Left ventricle myocardium inferior (tissue), 1 donor: ENCODE measurements around the gene EHD2. TPM values are rescaled to one million over a fixed set of nuclear protein-coding genes. Genes with fewer than 3 reads are reported as not detected.
A peak's percentile ranks its signal among the peaks of the same experiment; 100 is the strongest.
"Not testable (repeated sequence)": the region's sequence is repeated elsewhere in the genome, so short reads cannot be mapped to it uniquely, and the experiment has no call there.

ENCODE experiments used
- DNase-seq: peaks from one replicate; pipeline ENCODE4 v3.0.0-alpha.2; 2020
- H3K27ac ChIP-seq: fragments of 200-600 bp; replicated peaks from 2 replicates; pipeline ENCODE4 v1.8.0; 2021
- H3K27me3 ChIP-seq: fragments of 200-600 bp; 2 replicates; pipeline ENCODE4 v1.8.0; 2021; ENCODE audit warnings: low read depth
- H3K36me3 ChIP-seq: fragments of 200-600 bp; 2 replicates; pipeline ENCODE4 v1.8.0; 2021
- H3K4me1 ChIP-seq: fragments of 200-600 bp; 2 replicates; pipeline ENCODE4 v1.8.0; 2021
- H3K4me3 ChIP-seq: fragments of 200-600 bp; 2 replicates; pipeline ENCODE4 v1.8.0; 2021; ENCODE audit warnings: mild to moderate bottlenecking, moderate library complexity
- H3K9me3 ChIP-seq: fragments of 200-600 bp; replicated peaks from 2 replicates; pipeline ENCODE4 v1.8.0; 2021
- CTCF ChIP-seq: fragments of 200-600 bp; IDR thresholded peaks from 2 replicates; pipeline ENCODE4 v1.8.0; 2021; ENCODE audit warnings: antibody characterized with exemption, mild to moderate bottlenecking, borderline replicate concordance
- intact Hi-C: fragments of 100-400 bp; cut with micrococcal nuclease; formaldehyde crosslinking; loops from one replicate; pipeline ENCODE4 v1.11.0; 2022
- total RNA-seq: library from RNA; stranded (reverse); fragmentation: NEBNext Ultra II Directional; extraction: Animal tissue kit (Norgen Biotek cat#: 25700); gene quantifications from one replicate; pipeline ENCODE4 v1.2.1, GENCODE V29; 2021
- donor health status: DM: no; HTN: yes; CAD: no; lungs with severe emphysema.

EHD2 gene
- total RNA-seq, 1 donor from 2014 or later, result 48.2 TPM

- no peak for TF ChIP-seq CTCF
- no peaks in the 10 kb centered on the region for H3K9me3 ChIP-seq
- peaks cover 44% of the 10 kb centered on the region for H3K36me3 ChIP-seq
- peaks cover 66% of the 10 kb centered on the region for H3K4me1 ChIP-seq
- H3K27me3 ChIP-seq, result no peaks in the 10 kb centered on the region
- peak overlapping the region; percentile 97 for H3K27ac ChIP-seq
- peak overlapping the region; percentile 100 for H3K4me3 ChIP-seq
- no peak for DNase-seq
- intact Hi-C loops, result no loop called here
These were observed 67.0 kb downstream of the EHD2 start for GRCh38 chr19:47780215-47780551.

- Histone ChIP-seq H3K4me3 (peak overlapping the region; percentile 100), H3K9me3 (no peaks in the 10 kb centered on the region), H3K27ac (peak overlapping the region; percentile 97), H3K4me1 (peaks cover 70% of the 10 kb centered on the region), H3K27me3 (no peaks in the 10 kb centered on the region), H3K36me3 (peaks cover 59% of the 10 kb centered on the region)
- TF ChIP-seq CTCF, result no peak
- peak; percentile 50 for DNase-seq
- intact Hi-C loops, result no loop called here
These were observed 68.5 kb downstream of the EHD2 start for GRCh38 chr19:47781590-47782262.

GRCh38 chr19:47786566-47786965 is 73.3 kb downstream of the EHD2 start:
- no peak overlapping the region for H3K27ac ChIP-seq
- intact Hi-C loops, result no loop called here
- H3K36me3 ChIP-seq, result peaks cover 49% of the 10 kb centered on the region

GRCh38 chr19:47787307-47787706 is 74.1 kb downstream of the EHD2 start:
- DNase-seq, intact Hi-C loops, H3K4me3 ChIP-seq, H3K27ac ChIP-seq, H3K27me3 ChIP-seq, H3K9me3 ChIP-seq: not testable (repeated sequence)
- Histone ChIP-seq H3K36me3 (peaks cover 46% of the 10 kb centered on the region), H3K4me1 (peaks cover 24% of the 10 kb centered on the region)

More at GRCh38 chr19:47786566-47786965, 73.3 kb downstream of the EHD2 start:
- peaks cover 32% of the 10 kb centered on the region for H3K4me1 ChIP-seq
- no peak for TF ChIP-seq CTCF
- H3K9me3 ChIP-seq, result no peaks in the 10 kb centered on the region
- no peaks in the 10 kb centered on the region for H3K27me3 ChIP-seq
- no peak overlapping the region for H3K4me3 ChIP-seq
- DNase-seq, result no peak

- H3K27ac ChIP-seq, H3K4me1 ChIP-seq, DNase-seq, H3K27me3 ChIP-seq, H3K9me3 ChIP-seq, H3K4me3 ChIP-seq: not testable (repeated sequence)
- intact Hi-C loops, result loop anchor here (5.0 kb wide), 1 partner anchor 88 kb away; no protein-coding TSS in a partner anchor
- peaks cover 20% of the 10 kb centered on the region for H3K36me3 ChIP-seq
These were observed 76.6 kb downstream of the EHD2 start for GRCh38 chr19:47789811-47790210.

- H3K27ac ChIP-seq, result no peak overlapping the region
- peak; percentile 85 for TF ChIP-seq CTCF
- intact Hi-C loops, result loop anchor here (5.0 kb wide), 1 partner anchor 88 kb away; no protein-coding TSS in a partner anchor
- peaks cover 7% of the 10 kb centered on the region for H3K9me3 ChIP-seq
- no peaks in the 10 kb centered on the region for H3K27me3 ChIP-seq
- H3K36me3 ChIP-seq, result peaks cover 15% of the 10 kb centered on the region
- H3K4me1 ChIP-seq, result peaks cover 8% of the 10 kb centered on the region
- peak; percentile 80 for DNase-seq
- no peak overlapping the region for H3K4me3 ChIP-seq
These were observed 77.2 kb downstream of the EHD2 start for GRCh38 chr19:47790398-47790814.
